CD14-positive monocyte (primary cell): ENCODE measurements around the gene PDE8A. TPM values are rescaled to one million over a fixed set of nuclear protein-coding genes. Genes with fewer than 3 reads are reported as not detected.
A peak's percentile ranks its signal among the peaks of the same experiment; 100 is the strongest.

Experiments used
- DNase-seq, 3 donors: peaks; one replicate each; pipeline ENCODE4 v3.0.0-alpha.2; 2011 to 2022
- H2AFZ ChIP-seq: 2 replicates; pipeline ENCODE4 v1.6.0; 2012; ENCODE audit warnings: mild to moderate bottlenecking, low read depth, low read length, inconsistent platforms; ENCODE audit not compliant: insufficient read depth, poor library complexity, severe bottlenecking
- H3K27ac ChIP-seq, 2 donors: 1 replicate in 1 of 2; 2 replicates in 1 of 2; pipeline ENCODE4 v1.5.1; 2012 to 2013; ENCODE audit warnings: low read length in 2 of 2, control low read depth in 1 of 2, inconsistent platforms in 1 of 2, low read depth in 1 of 2, mild to moderate bottlenecking in 1 of 2
- H3K27me3 ChIP-seq, 2 donors: one replicate each; pipeline versions ENCODE4 v1.6.0 to v1.6.1; 2011 to 2013; ENCODE audit warnings: low read length in 2 of 2; ENCODE audit not compliant: control insufficient read depth in 2 of 2, insufficient read depth in 2 of 2
- H3K36me3 ChIP-seq, 2 donors: replicated peaks in 1 of 2; 1 replicate in 1 of 2; 2 replicates in 1 of 2; pipeline versions ENCODE4 v1.5.1 to v1.6.1; 2012 to 2013; ENCODE audit warnings: low read length in 2 of 2, control low read depth in 1 of 2, inconsistent platforms in 1 of 2, mild to moderate bottlenecking in 1 of 2; ENCODE audit not compliant: insufficient read depth in 2 of 2, control insufficient read depth in 1 of 2
- H3K4me1 ChIP-seq, 2 donors: 1 replicate in 1 of 2; 2 replicates in 1 of 2; pipeline versions ENCODE4 v1.5.1 to v1.6.1; 2012 to 2013; ENCODE audit warnings: low read length in 2 of 2, control low read depth in 1 of 2, inconsistent platforms in 1 of 2, mild to moderate bottlenecking in 1 of 2, moderate library complexity in 1 of 2; ENCODE audit not compliant: insufficient read depth in 2 of 2, control insufficient read depth in 1 of 2
- H3K4me2 ChIP-seq: replicated peaks from 2 replicates; pipeline ENCODE3; 2012; ENCODE audit warnings: low read length, moderate library complexity, mild to moderate bottlenecking; ENCODE audit not compliant: poor library complexity, severe bottlenecking; ENCODE audit errors: extremely low read depth
- H3K4me3 ChIP-seq, 3 experiments: fragments of 200-600 bp in 1 of 3; sonication (generic) in 1 of 3; replicated peaks in 1 of 3; 1 replicate in 2 of 3; 2 replicates in 1 of 3; pipeline ENCODE4 v1.5.1; 2011 to 2013; ENCODE audit warnings: low read length in 3 of 3, mild to moderate bottlenecking in 3 of 3, control low read depth in 2 of 3, low read depth in 2 of 3, inconsistent platforms in 1 of 3, moderate library complexity in 1 of 3
- H3K79me2 ChIP-seq: 2 replicates; pipeline ENCODE4 v1.6.0; 2012; ENCODE audit warnings: mild to moderate bottlenecking, control low read depth, inconsistent platforms, low read length, moderate library complexity; ENCODE audit not compliant: insufficient read depth
- H3K9ac ChIP-seq: 2 replicates; pipeline ENCODE4 v1.6.0; 2017; ENCODE audit warnings: low read length, mild to moderate bottlenecking; ENCODE audit not compliant: insufficient read depth, poor library complexity, severe bottlenecking
- H3K9me3 ChIP-seq, 2 donors: replicated peaks in 1 of 2; 1 replicate in 1 of 2; 2 replicates in 1 of 2; pipeline versions ENCODE4 v1.5.1 to v1.6.1; 2012 to 2013; ENCODE audit warnings: low read length in 2 of 2, control low read depth in 1 of 2; ENCODE audit not compliant: control insufficient read depth in 1 of 2, insufficient read depth in 1 of 2
- H4K20me1 ChIP-seq: 2 replicates; pipeline ENCODE4 v1.6.0; 2012; ENCODE audit warnings: mild to moderate bottlenecking, low read length, control low read depth, moderate library complexity; ENCODE audit not compliant: insufficient read depth
- H3K27ac Mint-ChIP-seq, 7 donors: one replicate each; pipeline ENCODE4 v1.8.0; 2020; ENCODE audit warnings: mild to moderate bottlenecking in 7 of 7, mixed read lengths in 7 of 7, moderate library complexity in 6 of 7, inconsistent platforms in 2 of 7
- H3K27me3 Mint-ChIP-seq, 3 donors: one replicate each; pipeline ENCODE4 v1.8.0; 2021 to 2022; ENCODE audit warnings: low read depth in 3 of 3, mild to moderate bottlenecking in 3 of 3, mixed read lengths in 3 of 3, moderate library complexity in 3 of 3, inconsistent platforms in 1 of 3
- H3K36me3 Mint-ChIP-seq, 2 donors: one replicate each; pipeline ENCODE4 v1.8.0; 2020; ENCODE audit warnings: mixed read lengths in 2 of 2, inconsistent platforms in 1 of 2, mild to moderate bottlenecking in 1 of 2
- H3K4me1 Mint-ChIP-seq: one replicate; pipeline ENCODE4 v1.8.0; 2020; ENCODE audit warnings: mild to moderate bottlenecking, mixed read lengths
- H3K4me3 Mint-ChIP-seq, 2 donors: one replicate each; pipeline ENCODE4 v1.8.0; 2020; ENCODE audit warnings: mild to moderate bottlenecking in 2 of 2, mixed read lengths in 2 of 2, moderate library complexity in 1 of 2
- H3K9me3 Mint-ChIP-seq, 7 donors: one replicate each; pipeline ENCODE4 v1.8.0; 2020 to 2022; ENCODE audit warnings: mixed read lengths in 7 of 7, mild to moderate bottlenecking in 6 of 7, moderate library complexity in 6 of 7, inconsistent platforms in 2 of 7
- WGBS: methylation state at CpG from one replicate; pipeline ENCODE4 v1.1.5; 2013; ENCODE audit warnings: missing lambda C conversion rate; ENCODE audit not compliant: insufficient coverage; 5-methylcytosine and 5-hydroxymethylcytosine counted together
- intact Hi-C, 2 donors: fragments of 100-400 bp; cut with micrococcal nuclease; formaldehyde crosslinking; loops; one replicate each; pipeline versions ENCODE4 v1.15.0 to v1.15.1; 2023
- polyA plus RNA-seq, 3 donors: library from polyadenylated mRNA; depleted of rRNA in 1 of 3; unstranded in 2 of 3; stranded (reverse) in 1 of 3; fragments of 300-500 nt in 2 of 3; fragments of >200 nt in 1 of 3; fragmentation: Illumina TruSeq in 2 of 3; gene quantifications; 1 replicate in 2 of 3; 2 replicates in 1 of 3; pipeline ENCODE4 v1.2.3, GENCODE V29; 2012 to 2021
- TF ChIP-seq, protein P1 (sequence below): fragments of 200-600 bp; IDR thresholded peaks from one replicate; pipeline ENCODE4 v1.8.0; 2022; ENCODE audit warnings: antibody characterized with exemption, mild to moderate bottlenecking

The PDE8A gene
- polyA plus RNA-seq, 3 donors, result 2.8 to 33.4 (median 4.9) TPM

DNA sequence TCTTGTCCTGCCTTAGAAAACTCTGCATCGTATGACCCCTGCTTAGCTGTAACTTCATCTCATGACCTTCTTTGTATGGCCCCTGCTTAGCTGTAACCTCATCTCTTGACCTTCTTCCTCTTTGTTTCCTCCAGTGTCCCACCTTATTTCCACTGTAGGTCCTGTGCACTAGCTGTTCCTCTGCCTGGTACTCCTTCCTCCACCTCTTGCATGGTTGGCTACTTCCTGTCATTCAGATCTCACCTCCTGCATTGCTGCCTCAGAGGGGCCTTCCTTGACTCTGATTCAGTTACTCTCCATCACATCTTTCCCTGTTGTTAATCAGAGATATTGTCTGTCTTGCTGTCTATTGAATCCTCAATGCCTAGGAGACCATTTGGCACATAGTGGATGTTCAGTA, 63.2 kb downstream of the PDE8A start:
- H3K27ac ChIP-seq, result no peak overlapping the region

DNA sequence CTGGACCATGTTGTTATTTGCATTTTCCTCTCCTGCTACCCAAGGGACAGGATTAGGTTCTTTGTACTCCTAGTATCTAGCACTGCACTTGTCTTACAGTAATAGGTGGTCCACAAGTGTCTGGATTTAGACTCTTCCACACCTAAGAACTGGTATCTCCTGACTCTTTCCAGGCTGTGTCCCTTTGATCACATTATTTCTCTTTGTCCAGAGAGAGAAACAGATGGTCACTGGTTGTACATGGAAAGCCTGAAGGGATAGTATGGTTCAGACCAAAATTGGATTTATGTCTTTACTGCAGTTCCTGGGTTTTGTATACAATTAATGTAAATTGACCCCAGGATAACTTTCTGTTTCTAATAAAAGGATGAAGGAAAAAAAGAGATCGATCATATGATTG, 64.0 kb downstream of the PDE8A start:
- H3K4me1 Mint-ChIP-seq, result peaks cover 10% of the 10 kb centered on the region
- Histone ChIP-seq H3K4me1 (peaks cover 0 to 5% of the 10 kb centered on the region in 2 donors), H4K20me1 (peaks cover 88% of the 10 kb centered on the region), H3K4me2 (no peak overlapping the region), H3K79me2 (peaks cover 28% of the 10 kb centered on the region), H3K27me3 (no peaks in the 10 kb centered on the region), H3K36me3 (no peaks in the 10 kb centered on the region), H3K4me3 (no peak overlapping the region), H3K9me3 (no peaks in the 10 kb centered on the region), H3K9ac (no peak overlapping the region), H2AFZ (no peak overlapping the region), H3K27ac (no peak overlapping the region)
- H3K36me3 Mint-ChIP-seq, result no peaks in the 10 kb centered on the region
- no peaks in the 10 kb centered on the region for H3K9me3 Mint-ChIP-seq
- WGBS, result no CpG with 5 or more reads among the region's 1 CpG
- TF ChIP-seq, protein P1, sequence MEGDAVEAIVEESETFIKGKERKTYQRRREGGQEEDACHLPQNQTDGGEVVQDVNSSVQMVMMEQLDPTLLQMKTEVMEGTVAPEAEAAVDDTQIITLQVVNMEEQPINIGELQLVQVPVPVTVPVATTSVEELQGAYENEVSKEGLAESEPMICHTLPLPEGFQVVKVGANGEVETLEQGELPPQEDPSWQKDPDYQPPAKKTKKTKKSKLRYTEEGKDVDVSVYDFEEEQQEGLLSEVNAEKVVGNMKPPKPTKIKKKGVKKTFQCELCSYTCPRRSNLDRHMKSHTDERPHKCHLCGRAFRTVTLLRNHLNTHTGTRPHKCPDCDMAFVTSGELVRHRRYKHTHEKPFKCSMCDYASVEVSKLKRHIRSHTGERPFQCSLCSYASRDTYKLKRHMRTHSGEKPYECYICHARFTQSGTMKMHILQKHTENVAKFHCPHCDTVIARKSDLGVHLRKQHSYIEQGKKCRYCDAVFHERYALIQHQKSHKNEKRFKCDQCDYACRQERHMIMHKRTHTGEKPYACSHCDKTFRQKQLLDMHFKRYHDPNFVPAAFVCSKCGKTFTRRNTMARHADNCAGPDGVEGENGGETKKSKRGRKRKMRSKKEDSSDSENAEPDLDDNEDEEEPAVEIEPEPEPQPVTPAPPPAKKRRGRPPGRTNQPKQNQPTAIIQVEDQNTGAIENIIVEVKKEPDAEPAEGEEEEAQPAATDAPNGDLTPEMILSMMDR, result no peak
- no peak for DNase-seq
- H3K4me3 Mint-ChIP-seq, result no peak overlapping the region
- intact Hi-C loops, result loop anchor here in 1 of 2 donors (5.0 kb wide), 1 partner anchor 93 kb away; no protein-coding TSS in a partner anchor
- H3K27me3 Mint-ChIP-seq, result no peaks in the 10 kb centered on the region
- no peak overlapping the region for H3K27ac Mint-ChIP-seq

More for the DNA sequence above, 63.2 kb downstream of the PDE8A start:
- no peak for DNase-seq
- peaks cover 83% of the 10 kb centered on the region for H4K20me1 ChIP-seq
- Mint-ChIP-seq H3K27me3 (no peaks in the 10 kb centered on the region), H3K4me1 (peaks cover 8% of the 10 kb centered on the region), H3K27ac (peak overlapping the region in 1 of 7 donors; percentile 53), H3K9me3 (no peaks in the 10 kb centered on the region), H3K4me3 (no peak overlapping the region), H3K36me3 (no peaks in the 10 kb centered on the region)
- H3K36me3 ChIP-seq, result no peaks in the 10 kb centered on the region
- H3K79me2 ChIP-seq, result peaks cover 25% of the 10 kb centered on the region
- intact Hi-C loops, result loop anchor here (5.0 kb wide), 2 partner anchors 63 to 93 kb away; partner anchors contain the start of gene PDE8A (in 1 of the 2)
- no peak overlapping the region for H3K4me2 ChIP-seq
- no peak overlapping the region for H3K4me3 ChIP-seq
- H2AFZ ChIP-seq, result no peak overlapping the region
- H3K9me3 ChIP-seq, result no peaks in the 10 kb centered on the region
- TF ChIP-seq, protein P1, result no peak
- no peaks in the 10 kb centered on the region for H3K27me3 ChIP-seq
- WGBS, result 7% methylated on average over 1 of the region's 1 CpG
- H3K9ac ChIP-seq, result no peak overlapping the region
- H3K4me1 ChIP-seq, result peaks cover 0 to 5% of the 10 kb centered on the region in 2 donors
